Transverse colon (tissue), 4 donors: ENCODE results near the gene ZNF835.

ENCODE experiments used
- EP300 ChIP-seq: sonication (generic); formaldehyde crosslinking; IDR thresholded peaks from one replicate; pipeline ENCODE4 v1.6.1; 2017; ENCODE audit warnings: antibody characterized with exemption, low read depth
- POLR2A ChIP-seq: fragments of 450-650 bp; IDR thresholded peaks from one replicate; pipeline ENCODE4 v1.6.1; 2016; ENCODE audit warnings: antibody characterized with exemption, mild to moderate bottlenecking, moderate library complexity
- POLR2AphosphoS5 ChIP-seq, 3 donors: sonication (generic); formaldehyde crosslinking; IDR thresholded peaks; one replicate each; pipeline ENCODE4 v1.6.1; 2016; ENCODE audit warnings: antibody characterized with exemption in 3 of 3
- TF ChIP-seq, protein P1 (sequence below), 5 experiments: fragments of 200-600 bp in 3 of 5; fragments of 450-650 bp in 2 of 5; sonication (generic) in 3 of 5; IDR thresholded peaks; 1 replicate in 2 of 5; 2 replicates in 3 of 5; pipeline ENCODE4 v1.5.1; 2016 to 2017; ENCODE audit warnings: antibody characterized with exemption in 5 of 5, inconsistent platforms in 3 of 5, mild to moderate bottlenecking in 2 of 5, moderate library complexity in 1 of 5

DNA sequence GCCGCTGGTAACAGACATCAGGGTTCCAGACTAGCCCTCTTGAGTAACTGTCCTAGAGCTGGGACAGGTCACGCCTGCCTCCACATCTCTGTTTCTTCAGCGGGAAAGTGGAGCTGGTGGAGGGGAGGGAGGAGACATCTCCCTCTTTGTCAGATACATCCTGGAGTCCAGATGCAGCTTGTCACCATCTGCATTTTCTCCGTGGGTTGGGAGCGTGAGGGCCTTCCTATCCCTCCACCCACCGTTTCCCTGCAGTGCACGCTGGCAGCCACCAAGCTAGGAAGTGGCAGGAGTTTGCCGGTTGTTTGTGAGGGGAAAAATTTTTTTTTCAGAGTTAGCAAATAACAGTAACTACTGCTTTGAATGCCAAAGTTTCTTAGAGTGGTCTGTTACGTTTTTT, 48.6 kb downstream of the ZNF835 start:
- TF ChIP-seq POLR2AphosphoS5 (IDR thresholded peaks at IDR 0.05) (no peak), POLR2A (no peak), EP300 (no peak)
- TF ChIP-seq, protein P1, sequence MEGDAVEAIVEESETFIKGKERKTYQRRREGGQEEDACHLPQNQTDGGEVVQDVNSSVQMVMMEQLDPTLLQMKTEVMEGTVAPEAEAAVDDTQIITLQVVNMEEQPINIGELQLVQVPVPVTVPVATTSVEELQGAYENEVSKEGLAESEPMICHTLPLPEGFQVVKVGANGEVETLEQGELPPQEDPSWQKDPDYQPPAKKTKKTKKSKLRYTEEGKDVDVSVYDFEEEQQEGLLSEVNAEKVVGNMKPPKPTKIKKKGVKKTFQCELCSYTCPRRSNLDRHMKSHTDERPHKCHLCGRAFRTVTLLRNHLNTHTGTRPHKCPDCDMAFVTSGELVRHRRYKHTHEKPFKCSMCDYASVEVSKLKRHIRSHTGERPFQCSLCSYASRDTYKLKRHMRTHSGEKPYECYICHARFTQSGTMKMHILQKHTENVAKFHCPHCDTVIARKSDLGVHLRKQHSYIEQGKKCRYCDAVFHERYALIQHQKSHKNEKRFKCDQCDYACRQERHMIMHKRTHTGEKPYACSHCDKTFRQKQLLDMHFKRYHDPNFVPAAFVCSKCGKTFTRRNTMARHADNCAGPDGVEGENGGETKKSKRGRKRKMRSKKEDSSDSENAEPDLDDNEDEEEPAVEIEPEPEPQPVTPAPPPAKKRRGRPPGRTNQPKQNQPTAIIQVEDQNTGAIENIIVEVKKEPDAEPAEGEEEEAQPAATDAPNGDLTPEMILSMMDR (IDR thresholded peaks at IDR 0.05) = no peak
